NCI-H2029 treated with DMSO at 0.1 percent for 48 hours (cell line): Measurements from ENCODE around the gene AHR.
"Not testable (repeated sequence)": the region's sequence is repeated elsewhere in the genome, so short reads cannot be mapped to it uniquely, and the experiment has no call there.

ENCODE experiments used
- DNase-seq: peaks from one replicate; lab custom pipeline; 2025; lab: John Stamatoyannopoulos, UW

The AHR gene

GRCh38 chr7:17339952-17340351, 41.5 kb downstream of the AHR start:
- DNase-seq: no peak

- no peak for DNase-seq
These were observed 42.2 kb downstream of the AHR start for GRCh38 chr7:17340655-17341054.

DNA sequence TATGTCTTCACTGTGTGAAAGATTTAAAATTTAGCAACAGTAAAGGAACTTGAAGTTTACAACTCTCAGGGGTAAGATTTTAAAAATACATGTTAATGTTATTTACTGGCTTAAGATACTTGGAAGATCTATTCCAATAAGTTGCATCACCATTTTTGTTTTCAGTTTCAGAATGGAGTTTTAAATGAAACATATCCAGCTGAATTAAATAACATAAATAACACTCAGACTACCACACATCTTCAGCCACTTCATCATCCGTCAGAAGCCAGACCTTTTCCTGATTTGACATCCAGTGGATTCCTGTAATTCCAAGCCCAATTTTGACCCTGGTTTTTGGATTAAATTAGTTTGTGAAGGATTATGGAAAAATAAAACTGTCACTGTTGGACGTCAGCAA, 44.3 kb downstream of the AHR start:
- no peak for DNase-seq

- no peak for DNase-seq
These were observed 48.9 kb downstream of the AHR start for GRCh38 chr7:17347401-17347800.

GRCh38 chr7:17348932-17349331, 50.5 kb downstream of the AHR start:
- DNase-seq: not testable (repeated sequence)

DNA sequence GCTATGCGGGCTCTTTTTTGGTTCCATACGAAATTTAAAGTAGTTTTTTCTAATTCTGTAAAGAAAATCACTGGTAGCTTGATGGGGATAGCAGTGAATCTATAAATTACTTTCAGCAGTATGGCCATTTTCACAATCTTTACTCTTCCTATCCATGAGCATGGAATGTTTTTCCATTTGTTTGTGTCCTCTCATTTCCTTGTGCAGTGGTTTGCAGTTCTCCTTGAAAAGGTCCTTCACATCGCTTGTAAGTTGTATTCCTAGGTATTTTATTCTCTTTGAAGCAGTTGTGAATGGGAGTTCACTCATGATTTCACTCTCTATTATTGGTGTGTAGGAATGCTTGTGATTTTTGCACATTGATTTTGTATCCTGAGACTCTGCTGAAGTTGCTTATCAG, 51.9 kb downstream of the AHR start:
- not testable (repeated sequence) for DNase-seq

GRCh38 chr7:17353650-17354419, 55.4 kb downstream of the AHR start:
- not testable (repeated sequence) for DNase-seq

GRCh38 chr7:17354473-17354872, 56.0 kb downstream of the AHR start:
- DNase-seq: no peak

DNA sequence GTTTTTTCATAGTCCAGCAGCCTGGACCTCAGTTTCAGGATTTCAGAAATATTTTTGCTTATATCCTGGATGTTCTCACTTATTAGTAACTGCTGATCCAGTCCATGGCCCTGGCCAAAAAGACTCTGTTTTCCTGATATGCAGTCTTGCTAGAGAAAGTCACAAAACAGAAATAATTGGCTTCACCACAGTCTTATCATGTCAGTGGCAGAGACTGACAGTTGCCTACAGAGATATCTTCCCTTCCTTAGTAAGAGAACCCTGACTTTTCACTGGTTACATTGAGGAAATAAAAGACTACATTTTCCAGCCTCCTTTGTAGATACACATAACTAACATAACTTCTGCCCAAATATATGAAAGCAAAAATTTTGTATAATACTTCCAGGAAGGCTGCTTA, 56.6 kb downstream of the AHR start:
- DNase-seq: no peak

- DNase-seq: no peak
These were observed 59.5 kb downstream of the AHR start for GRCh38 chr7:17357952-17358351.

DNA sequence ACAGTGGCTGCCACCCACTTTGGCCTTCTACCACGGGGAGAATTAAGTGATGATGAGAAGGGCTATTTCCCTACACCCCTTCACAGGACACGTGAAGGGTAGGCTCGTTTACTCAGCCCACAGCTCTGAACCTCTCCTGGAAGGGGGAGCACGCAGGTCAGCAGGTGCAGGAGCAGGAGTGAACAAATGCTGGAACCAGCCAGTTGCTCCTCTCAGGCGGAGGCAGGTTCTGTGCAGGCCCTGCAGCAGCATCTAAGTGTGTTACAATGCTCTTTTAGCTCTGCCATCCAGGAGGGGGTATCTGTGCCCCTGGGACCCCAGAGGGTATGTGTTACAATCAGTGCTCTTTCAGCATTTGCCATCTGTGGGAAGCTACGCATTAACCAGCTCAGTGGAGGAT, 61.2 kb downstream of the AHR start:
- no peak for DNase-seq

DNA sequence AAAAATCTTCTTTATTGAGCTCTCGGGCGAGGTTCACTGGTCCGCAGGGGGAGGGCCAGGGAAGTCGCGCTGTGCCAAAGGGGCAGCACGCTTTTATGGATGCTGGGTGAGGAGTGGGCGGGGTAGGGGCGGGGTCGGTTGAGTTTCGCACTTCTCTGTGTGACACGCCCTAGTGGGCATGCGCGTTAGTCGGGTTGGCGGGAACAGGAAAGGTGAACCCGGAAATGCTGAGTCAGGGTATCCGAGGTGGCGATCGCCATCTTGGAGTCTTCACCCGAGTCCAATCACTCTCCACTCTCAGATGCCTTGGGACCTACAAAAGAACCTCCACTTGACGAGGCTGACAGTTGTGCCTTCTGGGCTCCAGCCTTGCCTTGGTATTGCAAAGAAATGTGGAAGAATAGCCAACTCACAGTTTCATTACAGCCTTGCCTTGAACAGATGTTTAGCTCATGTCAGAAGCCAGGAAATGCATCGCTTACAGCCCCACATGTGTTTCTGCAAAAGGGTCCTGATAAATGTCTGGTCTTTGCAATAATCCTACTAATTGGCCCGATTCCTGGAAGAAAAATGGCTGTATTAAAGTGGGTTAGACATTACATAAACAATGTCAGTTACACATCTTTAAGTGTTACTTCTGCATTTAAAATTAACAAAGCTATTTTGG, 64.1 kb downstream of the AHR start:
- no peak for DNase-seq

GRCh38 chr7:17364671-17365070, 66.2 kb downstream of the AHR start:
- DNase-seq: no peak

DNA sequence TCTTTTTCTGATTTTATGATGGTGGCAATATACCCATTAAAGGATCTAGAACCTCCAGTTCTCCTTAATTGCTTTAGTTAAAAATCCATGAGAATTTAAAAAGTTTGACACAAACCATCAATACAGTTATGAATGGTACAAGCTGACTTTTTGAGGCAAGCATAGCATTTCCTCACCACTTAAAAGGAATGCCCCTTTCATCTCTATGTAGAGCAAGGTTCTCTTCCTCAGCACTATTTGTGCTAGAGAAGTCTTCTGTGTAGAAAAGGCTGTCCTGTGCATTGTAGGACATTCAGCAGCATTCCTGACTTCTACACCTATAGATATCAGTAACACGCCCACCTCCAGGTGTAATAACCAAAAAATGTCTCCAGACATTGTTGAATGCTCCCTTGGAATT, 67.3 kb downstream of the AHR start:
- DNase-seq: no peak

DNA sequence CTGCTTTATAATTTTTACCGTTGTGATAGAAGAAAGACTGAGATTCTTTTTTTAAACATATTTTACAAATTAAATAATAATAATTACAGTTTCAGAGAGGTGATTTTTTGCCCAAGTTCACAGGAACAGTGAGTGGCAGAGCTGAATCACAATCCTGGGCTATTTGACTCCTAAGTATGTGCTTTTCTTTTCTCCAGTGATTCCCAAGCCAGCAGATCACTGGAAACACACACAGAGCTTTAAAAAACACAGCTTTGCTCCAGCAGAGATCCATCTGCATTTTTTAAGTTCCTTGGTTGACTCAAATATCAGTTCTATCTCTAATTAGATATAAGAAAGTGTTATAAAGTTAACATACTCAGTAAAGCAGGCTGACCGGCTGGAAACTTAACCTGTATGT, 69.0 kb downstream of the AHR start:
- no peak for DNase-seq

DNA sequence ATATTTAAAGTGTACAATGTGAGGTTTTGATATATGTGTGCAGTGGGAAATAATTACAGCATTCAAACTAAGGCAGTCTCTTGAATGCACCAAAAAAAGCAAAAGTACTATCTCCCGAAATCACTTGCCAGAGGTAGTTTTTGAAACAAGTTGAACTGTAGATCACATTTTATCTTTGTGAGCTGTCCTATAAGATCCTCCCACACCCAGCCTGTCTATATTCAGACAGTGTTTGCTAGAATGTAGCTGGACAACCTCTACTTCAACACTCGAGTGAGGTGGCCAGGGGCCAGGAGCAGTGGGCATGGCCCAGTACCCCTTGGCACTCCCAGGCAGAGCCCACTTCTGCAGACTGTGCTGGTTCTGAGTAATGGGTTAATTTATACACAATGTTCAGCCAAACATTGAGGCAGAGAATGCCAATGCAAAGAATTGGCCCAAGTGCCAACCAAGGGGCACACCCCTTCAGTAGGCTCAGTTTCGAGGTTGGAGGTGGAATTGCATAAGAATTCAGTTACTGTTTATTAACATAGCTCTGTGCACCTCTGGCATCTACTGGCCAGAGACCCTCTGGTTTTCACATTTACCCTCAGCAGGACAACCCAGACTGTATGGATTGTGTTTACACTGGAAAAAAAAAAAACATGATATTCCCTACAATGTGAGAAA, 70.5 kb downstream of the AHR start:
- no peak for DNase-seq

DNA sequence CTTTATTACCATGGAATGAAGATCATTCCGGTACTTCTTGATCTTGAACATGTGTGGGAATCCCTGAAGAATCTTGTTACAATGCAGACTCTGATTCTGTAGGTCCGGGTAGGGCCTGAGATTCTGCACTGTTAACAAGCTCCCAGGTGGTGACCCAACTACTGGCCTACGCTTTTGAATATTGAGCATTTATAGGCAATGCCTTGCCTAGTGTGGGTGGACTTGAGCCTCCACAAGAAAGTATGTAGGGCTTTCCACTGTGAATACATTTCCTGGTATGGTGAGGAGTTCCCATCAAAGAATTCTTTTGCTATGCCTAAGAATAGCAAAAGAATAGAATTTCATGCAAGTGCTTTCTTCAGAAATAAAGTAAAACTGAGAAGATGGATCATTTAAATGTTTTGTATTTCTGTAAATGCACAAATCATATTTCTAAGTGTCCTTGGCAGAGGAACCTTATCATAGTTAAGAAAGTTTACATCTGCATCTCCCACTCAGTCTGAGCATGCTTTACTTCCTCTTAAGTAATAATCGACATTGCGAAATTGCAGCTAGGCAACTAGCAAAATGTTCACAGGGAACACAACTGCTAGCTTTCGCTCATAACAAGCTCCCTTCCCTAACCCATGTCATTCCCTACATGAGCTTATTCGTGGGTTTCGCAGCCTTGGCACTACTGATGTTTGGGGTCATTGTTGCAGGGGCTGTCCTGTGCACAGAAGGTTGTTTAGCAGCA, 71.4 kb downstream of the AHR start:
- no peak for DNase-seq

- no peak for DNase-seq
These were observed 72.6 kb downstream of the AHR start for GRCh38 chr7:17370901-17371585.

DNA sequence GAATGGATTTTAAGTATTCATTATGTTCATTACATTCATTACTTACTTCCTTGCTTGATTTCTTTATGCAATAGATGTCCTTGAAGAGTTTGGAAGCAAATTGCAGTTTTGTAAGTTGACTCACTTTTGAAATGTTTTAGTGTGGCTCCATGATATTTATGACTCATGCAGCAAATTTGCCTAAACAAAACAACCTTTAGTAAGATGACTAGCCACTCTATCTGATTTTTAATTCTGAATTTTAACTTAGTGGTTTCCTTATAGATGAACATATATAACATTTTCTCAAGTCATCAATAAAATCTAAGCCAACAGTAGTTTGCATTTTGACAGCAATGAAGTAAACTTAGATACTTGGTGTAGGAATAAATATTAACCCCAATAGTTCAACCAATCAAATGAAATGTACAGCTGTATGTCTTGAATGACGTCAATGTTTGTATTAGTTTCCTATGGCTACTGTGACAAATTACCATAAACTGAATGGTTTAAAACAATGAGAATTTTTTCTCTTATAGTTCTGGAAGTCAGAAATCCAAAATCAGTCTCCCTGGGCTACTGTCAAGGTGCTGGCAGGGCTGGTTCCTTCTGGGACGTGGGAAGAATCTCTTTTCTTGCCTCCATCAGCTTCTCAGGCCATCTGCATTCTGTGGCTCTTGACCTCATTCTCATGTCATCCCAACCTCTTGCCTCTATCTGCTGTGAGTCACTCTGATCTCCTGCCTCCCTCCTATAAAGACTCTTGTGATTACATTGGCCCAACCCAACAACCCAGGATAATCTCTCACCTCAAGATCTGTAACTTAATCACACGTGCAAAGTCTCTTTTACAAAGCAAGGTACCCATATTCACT, 73.4 kb downstream of the AHR start:
- no peak for DNase-seq

DNA sequence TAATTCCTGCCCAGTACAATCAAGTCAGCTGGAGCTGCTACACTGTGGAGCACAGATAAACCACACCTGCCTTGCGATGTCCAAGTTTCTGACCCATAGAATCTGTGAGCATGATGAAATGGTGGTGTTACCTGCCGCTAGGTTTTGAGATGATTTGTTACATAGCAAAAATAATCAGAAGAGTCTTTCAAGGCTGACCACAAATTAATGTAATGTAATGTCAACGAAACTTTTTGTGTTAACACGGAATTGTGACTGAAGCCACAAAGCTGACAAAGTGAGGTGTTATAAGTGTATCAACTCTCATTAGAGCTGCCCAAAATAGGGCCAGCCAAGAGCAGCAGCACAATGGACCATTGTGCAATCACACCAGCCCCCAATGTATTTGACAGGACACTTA, 75.7 kb downstream of the AHR start:
- DNase-seq: no peak

- no peak for DNase-seq
These were observed 76.2 kb downstream of the AHR start for GRCh38 chr7:17374654-17375053.
